Measurements from ENCODE around the gene RRAD.
"Not testable (repeated sequence)": the region's sequence is repeated elsewhere in the genome, so short reads cannot be mapped to it uniquely, and the experiment has no call there.

Gene RRAD, protein sequence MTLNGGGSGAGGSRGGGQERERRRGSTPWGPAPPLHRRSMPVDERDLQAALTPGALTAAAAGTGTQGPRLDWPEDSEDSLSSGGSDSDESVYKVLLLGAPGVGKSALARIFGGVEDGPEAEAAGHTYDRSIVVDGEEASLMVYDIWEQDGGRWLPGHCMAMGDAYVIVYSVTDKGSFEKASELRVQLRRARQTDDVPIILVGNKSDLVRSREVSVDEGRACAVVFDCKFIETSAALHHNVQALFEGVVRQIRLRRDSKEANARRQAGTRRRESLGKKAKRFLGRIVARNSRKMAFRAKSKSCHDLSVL

DNA sequence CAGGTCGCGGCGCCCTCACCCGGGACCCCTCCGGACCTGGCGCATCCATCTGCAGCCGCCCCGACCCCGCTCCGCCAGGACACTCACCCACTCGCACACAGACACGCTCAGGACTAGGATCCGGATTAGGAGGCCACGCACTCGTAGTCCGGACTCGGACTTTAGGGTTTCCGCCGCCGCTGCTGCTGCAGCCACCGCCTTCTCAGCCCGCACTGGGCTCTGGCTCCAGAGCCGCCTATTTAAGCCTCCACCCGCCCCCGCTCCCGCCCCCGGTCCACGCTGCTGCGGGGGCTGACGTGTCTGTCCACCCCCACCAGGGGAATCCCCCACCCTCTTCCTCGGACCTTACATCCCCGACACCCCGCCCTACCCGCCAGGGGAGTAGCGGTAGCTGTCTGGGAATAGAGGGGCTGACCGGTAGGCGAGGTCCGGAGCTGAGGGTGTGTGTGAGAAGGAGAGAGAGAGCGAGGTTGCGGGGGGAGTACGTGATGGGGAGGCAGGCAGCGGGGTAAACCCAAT is at the start of gene RRAD:
Gene RRAD (minus strand): TSS at position 214 of the 519 bp plus-strand sequence. CDS start 356 bp downstream, outside the sequence.
- DNase-seq, result no peak

DNA sequence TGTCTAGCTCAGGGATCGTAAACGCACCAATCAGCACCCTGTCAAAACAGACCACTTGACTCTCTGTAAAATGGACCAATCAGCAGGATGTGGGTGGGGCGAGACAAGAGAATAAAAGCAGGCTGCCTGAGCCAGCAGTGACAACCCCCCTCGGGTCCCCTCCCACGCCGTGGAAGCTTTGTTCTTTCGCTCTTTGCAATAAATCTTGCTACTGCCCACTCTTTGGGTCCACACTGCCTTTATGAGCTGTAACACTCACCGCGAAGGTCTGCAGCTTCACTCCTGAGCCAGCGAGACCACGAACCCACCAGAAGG is 49.6 kb upstream of the RRAD start:
- peak in 2 of 3 experiments; percentile 6 to 29 for DNase-seq

DNA sequence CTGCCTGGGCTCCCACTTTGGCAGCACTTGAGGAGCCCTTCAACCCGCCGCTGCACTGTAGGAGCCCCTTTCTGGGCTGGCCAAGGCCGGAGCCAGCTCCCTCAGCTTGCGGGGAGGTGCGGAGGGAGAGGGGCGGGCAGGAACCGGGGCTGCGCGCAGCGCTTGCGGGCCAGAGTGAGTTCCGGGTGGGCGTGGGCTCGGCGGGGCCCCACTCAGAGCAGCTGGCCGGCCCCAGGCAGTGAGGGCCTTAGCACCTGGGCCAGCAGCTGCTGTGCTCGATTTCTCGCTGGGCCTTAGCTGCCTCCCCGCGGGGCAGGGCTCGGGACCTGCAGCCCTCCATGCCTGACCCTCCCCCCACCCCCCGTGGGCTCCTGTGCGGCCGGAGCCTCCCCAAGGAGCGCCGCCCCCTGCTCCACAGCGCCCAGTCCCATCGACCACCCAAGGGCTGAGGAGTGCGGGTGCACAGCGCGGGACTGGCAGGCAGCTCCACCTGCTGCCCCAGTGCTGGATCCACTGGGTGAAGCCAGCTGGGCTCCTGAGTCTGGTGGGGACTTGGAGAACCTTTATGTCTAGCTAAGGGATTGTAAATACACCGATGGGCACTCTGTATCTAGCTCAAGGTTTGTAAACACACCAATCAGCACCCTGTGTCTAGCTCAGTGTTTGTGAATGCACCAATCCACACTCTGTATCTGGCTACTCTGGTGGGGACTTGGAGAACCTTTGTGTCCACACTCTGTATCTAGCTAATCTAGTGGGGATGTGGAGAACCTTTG is 49.0 kb upstream of the RRAD start:
- DNase-seq, result not testable (repeated sequence)

DNA sequence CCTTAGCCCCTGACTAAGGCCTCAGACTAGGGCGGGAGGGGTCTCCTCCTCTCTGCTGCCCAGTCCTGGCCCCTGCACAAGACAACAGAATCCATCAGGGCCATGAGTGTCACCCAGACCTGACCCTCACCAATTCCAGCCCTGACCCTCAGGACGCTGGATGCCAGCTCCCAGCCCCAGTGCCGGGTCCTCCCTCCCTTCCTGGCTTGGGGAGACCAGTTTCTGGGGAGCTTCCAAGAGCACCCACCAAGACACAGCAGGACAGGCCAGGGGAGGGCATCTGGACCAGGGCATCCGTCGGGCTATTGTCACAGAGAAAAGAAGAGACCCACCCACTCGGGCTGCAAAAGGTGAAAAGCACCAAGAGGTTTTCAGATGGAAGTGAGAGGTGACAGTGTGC is 48.4 kb upstream of the RRAD start:
- no peak for DNase-seq

DNA sequence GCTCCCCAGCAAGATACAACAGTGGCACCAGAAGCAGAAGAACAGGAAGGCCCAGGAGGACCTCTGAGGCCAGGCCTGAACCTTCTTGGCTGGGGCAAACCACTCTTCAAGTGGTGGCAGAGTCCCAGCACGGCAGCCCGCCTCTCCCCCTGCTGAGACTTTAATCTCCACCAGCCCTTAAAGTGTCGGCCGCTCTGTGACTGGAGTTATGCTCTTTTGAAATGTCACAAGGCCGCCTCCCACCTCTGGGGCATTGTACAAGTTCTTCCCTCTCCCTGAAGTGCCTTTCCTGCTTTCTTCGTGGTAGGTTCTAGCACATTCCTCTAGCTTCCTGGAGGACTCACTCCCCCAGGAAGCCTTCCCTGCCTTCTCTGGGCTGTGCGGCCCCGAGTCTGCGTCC is 47.6 kb upstream of the RRAD start:
- DNase-seq, result no peak

DNA sequence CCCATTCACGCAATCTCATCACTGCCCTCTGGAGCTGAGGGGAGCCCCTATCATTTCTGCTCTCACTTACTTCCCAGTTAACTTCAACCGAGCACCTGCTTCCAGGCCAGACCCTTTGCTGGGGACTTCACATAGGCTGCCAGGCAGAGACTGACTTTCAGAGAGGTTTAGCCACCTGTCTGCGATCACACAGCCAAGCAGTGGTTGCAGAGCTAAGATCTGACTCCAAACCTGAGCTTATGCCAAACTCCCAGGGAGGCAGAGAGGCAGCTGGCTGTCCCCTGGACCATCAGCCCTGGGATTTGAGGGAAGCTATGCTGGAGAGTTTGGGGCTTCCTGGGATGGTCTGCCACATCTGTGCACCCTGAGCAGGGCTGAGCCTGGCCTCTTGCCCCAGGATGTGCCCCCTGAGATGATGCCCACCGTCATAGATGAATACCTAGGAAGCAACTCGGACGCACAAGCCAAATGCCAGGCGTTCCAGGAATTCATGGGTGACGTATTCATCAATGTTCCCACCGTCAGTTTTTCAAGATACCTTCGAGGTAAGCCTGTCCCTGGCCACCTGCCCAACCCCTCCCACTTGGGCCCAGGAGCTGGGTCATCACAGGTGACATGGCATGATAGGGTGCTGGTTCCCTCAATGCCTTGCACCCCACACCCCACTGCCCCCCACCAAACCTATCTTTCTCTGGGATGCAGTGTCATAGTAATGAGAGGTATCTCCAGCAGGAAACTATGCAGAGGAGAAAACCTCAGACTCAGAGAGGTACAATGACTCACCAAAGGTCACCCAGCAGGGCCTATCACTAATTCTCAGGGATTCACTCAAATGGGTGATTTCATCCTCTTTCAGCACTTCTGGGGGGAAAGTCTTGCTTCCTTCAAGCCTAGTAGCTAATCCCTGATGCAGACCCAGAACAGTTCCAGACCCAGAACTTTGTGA is 45.7 kb upstream of the RRAD start:
- DNase-seq, result no peak

DNA sequence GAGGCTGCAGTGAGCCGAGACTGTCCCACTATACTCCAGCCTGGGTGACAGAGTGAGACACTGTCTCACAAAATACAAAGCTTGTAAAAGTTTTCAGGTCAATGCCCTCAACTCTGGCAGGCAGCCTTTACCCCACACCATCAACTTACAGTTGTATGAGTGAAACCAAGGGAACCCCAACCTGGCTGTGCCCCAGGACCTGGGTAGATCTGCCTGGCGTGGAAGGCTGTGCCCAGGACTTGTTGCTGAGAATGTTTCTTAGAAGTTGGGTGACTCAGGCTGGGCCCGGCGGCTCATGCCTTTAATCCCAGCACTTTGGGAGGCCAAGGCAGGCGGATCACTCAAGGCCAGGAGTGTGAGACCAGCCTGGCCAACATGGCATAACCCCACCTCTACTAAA is 43.5 kb upstream of the RRAD start:
- DNase-seq, result no peak

DNA sequence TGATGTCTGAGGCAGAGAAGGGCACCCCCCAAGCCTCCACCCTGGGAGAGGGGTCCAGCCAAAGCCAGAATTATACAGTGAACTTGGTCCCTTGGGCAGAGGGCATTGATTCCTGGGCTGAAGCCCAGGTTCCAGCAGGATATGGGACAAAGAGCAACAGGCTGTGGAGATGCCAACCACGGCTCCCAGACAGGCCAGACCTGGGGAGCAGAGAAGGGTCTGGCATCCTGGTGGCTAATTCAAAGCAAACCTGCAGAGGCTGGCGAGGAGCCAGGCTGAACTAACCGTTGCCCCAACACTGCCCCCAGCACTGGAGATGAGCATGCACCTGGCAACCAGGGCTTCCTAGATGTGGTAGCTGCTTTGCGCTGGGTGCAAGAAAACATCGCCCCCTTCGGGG is 38.7 kb upstream of the RRAD start:
- DNase-seq, result peak in 1 of 3 experiments; percentile 3

DNA sequence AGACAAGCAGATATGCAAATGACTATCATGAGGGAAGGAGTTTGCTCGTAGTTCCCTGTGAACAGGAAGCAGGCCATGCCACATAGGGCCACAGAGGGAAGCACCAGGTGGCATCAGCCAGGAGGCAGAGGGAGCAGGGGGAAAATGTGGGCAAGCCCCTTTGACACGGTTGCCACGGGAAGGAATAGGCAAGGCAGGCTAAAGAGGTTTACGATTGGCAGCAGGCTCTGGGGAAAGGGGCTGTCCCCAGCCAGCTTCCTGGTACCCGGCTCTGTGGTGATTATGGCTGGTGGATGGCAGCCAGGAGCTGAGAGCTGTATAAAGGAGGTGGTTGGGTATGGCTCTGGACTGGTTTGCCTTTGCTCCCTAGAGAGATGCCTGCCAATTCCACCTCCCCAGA is 36.6 kb upstream of the RRAD start:
- no peak for DNase-seq

DNA sequence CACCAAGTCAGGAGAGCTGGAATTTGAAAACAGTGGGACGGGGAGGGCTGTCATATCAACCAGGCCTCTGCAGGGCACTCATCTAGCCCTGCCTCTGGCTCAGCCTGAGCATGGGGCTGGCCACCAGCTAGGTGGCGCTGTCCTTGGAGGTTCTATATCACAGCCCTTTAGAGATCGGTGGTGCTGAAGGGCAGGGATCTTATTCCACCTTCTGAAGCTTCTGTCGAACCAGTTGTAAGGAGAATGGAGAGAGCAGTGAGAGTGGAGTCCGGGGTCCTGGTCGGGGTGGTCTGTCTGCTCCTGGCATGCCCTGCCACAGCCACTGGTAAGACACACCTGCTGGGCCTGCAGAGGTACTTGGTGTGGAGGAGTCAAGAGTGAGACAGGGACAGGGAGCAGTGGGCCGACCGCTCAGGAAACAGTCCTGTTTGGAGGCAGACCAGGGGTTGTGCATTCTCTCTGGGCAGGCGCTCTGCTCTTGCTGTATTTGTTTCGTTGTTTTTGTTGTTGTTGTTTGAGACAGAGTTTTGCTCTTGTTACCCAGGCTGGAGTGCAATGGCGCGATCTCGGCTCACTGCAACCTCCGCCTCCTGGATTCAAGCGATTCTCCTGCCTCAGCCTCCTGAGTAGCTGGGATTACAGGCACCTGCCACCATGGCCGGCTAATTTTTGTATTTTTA is 35.9 kb upstream of the RRAD start, which contains the start of gene CES3:
Gene CES3 (plus strand): TSS at position 202 of the 680 bp plus-strand sequence. CDS start 42 bp downstream, at position 244.
- DNase-seq, result peak; percentile 9 to 35 (median 27)

DNA sequence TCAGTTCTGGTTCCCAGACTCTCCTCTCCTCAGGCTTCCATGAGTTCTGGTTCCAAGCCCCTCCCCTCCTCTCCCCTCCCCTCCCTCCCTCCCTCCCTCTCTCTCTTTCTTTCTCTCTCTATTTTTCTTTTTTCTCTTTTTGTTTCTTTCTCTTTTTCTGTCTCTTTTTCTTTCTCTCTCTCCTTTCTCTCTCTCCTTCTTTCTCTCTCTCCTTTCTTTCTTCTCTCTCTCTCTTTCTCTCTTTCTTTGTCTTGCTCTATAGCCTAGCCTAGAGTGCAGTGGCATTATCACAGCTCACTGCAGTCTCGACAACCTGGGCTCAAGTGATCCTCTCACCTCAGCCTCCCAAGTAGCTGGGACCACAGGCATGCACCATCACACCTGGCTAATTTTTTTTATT is 34.9 kb upstream of the RRAD start:
- DNase-seq, result no peak

DNA sequence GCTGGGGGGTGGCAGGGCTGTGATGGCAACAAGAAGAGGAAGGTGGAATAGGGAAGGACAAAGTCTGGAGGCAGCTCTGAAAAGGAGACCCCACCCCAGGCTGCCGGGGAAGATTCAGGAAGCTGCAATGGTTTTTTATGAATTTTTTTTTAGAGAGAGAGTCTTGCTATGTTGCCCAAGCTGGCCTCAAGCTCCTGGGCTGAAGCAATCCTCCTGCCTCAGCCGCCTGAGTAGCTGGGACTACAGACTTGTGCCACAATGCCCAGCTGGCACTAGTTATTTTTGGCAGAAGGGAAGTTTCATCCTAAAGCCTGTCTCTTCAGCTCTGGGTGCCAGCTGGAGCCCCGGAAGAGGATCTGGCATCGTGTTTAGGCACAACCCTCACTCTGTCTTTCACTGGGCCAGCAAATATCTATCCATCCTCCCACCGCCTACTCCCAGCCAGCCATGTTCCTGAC is 34.4 kb upstream of the RRAD start:
- DNase-seq, result no peak

DNA sequence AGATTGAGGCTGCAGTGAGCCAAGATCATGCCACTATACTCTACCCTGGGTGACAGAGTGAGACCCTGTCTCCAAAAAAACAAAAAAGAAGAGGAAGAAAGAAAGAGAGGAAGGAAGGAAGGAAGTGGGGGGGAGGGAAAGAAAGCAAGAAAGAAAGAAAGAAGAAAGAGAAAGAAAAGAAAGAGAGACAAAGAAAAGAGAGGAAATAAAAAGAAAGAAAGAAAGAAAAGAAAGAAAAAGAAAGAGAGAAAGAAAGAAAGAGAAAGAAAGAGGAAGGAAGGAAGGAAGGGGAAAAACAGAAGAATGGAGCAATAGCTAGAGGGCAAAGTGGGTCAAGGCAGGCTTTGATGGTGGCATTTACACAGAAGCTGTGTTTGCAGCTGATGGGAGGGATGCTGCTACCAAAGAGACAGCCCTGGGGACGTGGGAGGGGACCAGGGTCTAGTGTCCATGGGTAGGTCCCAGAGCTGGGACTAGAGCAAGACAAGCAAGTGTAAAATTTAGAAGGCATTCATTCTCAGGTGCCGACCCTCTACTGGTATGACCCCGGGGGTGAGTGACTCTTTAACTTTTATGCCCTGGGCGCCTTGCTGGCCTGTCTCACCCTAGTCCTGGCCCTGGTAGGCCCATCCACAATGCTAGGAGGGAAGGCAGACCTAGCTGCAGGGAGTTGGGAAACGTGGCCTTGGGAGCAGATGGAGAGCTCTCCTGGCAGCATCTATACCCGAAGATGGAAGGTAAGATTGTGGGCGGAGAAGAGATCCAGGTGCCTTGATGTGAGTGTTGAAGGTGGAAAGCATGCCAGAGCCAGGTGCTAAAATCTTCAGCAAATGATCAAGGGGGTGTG is 33.7 kb upstream of the RRAD start:
- DNase-seq, result no peak

DNA sequence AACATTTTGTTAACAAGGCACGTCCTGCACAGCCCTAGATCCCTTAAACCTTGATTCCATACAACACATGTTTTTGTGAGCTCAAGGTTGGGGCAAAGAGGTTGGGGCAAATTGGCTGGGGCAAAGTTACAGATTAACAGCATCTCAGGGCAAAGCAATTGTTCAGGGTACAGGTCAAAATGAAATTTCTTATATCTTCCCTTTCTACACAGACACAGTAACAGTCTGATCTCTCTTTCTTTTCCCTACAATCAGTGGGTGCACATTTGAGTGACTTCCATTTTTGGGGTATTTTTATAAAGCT is 30.8 kb upstream of the RRAD start:
- DNase-seq, result not testable (repeated sequence)

DNA sequence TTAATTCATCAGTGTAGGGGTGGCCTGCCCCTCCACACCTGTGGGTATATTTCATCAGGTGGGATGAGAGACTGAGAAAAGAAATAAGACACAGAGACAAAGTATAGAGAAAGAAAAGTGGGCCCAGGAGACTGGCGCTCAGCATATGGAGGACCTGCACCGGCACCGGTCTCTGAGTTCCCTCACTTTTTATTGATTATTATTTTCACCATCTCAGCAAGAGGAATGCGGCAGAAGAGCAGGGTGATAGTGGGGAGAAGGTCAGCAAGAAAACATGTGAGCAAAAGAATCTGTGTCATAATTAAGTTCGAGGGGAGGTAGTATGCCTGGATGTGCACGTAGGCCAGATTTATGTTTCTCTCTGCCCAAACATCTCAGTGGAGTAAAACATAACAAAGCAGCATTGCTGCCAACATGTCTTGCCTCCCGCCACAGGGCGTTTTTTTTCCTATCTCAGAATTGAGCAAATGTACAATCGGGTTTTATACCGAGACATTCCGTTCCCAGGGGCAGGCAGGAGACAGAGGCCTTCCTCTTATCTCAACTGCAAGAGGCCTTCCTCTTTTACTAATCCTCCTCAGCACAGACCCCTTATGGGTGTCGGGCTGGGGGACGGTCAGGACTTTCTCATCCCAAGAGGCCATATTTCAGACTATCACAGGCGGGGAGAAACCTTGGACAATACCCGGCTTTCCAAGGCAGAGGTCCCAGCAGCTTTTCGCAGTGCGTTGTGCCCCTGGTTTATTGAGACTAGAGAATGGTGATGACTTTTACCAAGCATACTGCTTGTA is 30.2 kb upstream of the RRAD start:
- DNase-seq, result not testable (repeated sequence)

DNA sequence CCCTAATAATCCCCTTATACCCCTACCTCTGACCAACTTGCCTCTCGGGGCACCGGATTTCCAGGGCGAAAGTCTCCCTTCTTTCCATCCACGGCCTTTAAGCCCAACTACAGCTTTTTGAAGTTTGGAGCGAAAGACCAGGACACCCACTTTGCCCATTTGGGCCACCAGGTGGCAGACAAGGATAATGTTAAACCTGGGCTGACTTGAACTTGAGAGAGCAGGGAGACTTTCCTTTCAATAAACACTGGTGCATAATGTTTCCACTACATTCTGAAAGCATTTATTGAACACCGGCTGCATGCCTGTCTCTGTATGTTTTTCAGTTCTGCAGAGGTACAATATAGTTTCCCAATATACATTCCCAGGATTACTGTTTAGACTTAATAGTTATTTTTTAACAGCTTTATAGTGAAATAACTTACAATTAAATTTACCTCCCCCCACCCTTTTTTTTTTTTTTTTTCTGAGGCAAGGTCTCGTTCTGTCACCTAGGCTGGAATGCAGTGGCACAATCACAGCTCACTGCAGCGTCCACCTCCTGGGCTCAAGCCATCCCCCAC is 28.8 kb upstream of the RRAD start:
- peak; percentile 49 to 83 (median 54) for DNase-seq

DNA sequence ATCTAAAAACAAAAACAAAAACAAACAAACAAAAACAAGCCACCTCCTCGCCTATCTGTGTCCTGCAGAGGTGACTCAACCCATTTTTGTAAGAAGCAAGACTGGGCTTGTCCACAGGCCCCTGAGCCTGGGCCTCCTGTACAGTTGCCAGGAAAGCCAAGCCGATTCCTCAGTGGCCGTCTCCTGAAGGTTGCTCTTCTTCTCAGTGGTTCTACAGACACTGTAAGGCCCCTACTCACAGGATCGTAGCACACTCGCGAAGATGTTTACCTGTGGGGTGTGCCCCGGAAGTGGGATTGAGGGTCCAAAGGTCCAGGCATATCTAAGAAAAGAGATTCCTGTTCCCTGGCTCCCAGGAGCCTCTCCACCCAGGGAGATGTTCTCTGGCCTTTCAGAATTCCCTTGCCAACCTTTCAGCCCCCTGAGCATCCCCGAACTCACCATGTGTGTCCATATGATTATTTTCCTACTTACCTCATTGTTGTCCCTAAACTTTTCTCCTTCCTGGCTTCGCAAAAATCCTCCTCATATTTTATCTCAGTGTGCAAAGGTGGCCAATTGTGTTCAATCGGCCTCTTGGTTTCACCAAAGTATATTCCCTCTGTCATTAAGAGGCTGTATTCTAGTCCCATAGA is 28.2 kb upstream of the RRAD start:
- no peak for DNase-seq

DNA sequence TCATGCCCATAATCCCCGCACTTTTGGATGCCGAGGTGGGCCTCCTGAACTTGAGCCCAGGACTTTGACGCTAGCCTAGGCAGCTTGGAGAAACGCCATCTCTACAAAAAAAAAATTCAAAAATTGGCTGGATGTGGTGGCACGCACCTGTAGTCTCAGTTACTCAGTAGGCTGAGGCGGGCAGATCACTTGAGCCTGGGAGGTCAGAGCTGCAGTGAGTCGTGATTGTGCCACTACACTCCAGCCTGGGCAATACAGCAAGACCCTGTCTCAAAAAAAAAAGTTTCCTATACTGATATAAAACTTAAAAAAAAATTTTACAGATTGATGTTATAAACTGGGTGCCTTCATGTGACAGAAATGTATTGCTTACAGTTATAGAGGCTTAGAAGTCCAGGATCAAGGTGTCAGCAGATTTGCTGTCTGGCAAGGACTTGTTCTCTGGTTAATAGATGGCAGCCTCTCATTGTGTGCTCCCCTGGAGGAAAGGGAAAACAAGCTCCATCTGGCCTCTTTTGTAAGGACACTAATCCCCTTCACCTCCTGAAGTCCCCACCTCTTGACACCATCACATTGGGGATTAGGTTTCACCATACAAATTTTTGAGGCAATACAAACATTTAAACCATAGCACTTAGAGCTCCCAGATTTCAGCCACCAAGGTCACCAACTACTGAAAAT is 27.2 kb upstream of the RRAD start:
- DNase-seq, result no peak

All from NCI-H1417 (cell line).